Activated B cell treated with CpG ODN at 0.5 μM for 24 hours (primary cell): Measurements from ENCODE around the gene BTBD16. TPM values are rescaled to one million over a fixed set of nuclear protein-coding genes. Genes with fewer than 3 reads are reported as not detected.

Experiments
- ATAC-seq: fragments of 200-7000 bp; cut with Tn5 transposase; one replicate; pipeline ENCODE4 v1.10.0; 2021; ENCODE audit warnings: low read depth, mild to moderate bottlenecking, moderate library complexity
- CTCF ChIA-PET: fragments of 350-600 bp; sonication (Branson Sonifier 250); formaldehyde crosslinking; loops from one replicate; lab custom pipeline; 2021; ENCODE audit warnings: antibody characterized with exemption; lab: Charles Lee
- POLR2A ChIA-PET: fragments of 350-600 bp; sonication (Branson Sonifier 250); formaldehyde crosslinking; loops from one replicate; lab custom pipeline; 2021; ENCODE audit warnings: antibody characterized with exemption; lab: Charles Lee
- DNase-seq: peaks from one replicate; pipeline ENCODE4 v3.0.0; 2022
- H3K27ac Mint-ChIP-seq: one replicate; pipeline ENCODE4 v1.8.0; 2020; ENCODE audit warnings: mixed read lengths
- H3K27me3 Mint-ChIP-seq: one replicate; pipeline ENCODE4 v1.8.0; 2021; ENCODE audit warnings: mixed read lengths
- H3K36me3 Mint-ChIP-seq: one replicate; pipeline ENCODE4 v1.8.0; 2021; ENCODE audit warnings: low read depth, mixed read lengths
- H3K4me1 Mint-ChIP-seq: one replicate; pipeline ENCODE4 v1.8.0; 2021; ENCODE audit warnings: mixed read lengths
- H3K4me3 Mint-ChIP-seq: one replicate; pipeline ENCODE4 v1.8.0; 2020; ENCODE audit warnings: mild to moderate bottlenecking, mixed read lengths
- H3K9me3 Mint-ChIP-seq: one replicate; pipeline ENCODE4 v1.8.0; 2020; ENCODE audit warnings: mixed read lengths
- CTCF ChIP-seq: fragments of 200-600 bp; IDR thresholded peaks from one replicate; pipeline ENCODE4 v1.8.0; 2022; ENCODE audit warnings: antibody characterized with exemption, mild to moderate bottlenecking
- intact Hi-C: fragments of 100-400 bp; cut with micrococcal nuclease; formaldehyde crosslinking; loops from one replicate; pipeline ENCODE4 v1.15.1; 2024
- total RNA-seq: library from RNA; stranded (reverse); gene quantifications from 2 replicates; pipeline ENCODE4 v1.2.3, GENCODE V29; 2022

BTBD16 gene
- total RNA-seq, 1 donor from 2014 or later: not detected

DNA sequence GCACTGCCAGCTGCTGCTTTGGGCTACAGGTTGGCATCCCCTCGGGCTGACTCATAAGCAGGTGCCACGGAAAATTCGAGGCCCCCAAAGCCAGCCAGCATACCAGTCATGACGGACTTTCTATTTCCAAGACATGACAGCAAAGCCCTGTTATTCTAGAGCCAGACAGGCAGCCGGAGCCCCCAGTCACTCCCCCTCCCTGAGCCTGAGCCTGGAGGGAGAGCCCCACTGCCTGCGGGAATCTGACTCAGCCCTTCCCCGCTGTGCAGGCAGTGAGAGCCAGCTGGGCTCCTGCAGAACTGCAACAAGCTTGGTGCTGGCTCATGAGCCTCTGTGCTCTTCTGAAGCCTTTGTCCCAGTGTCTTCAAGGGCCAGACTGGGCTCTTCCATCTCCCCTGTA, 15.8 kb downstream of the BTBD16 start:
- CTCF ChIA-PET: no interaction called here
- ATAC-seq (no peak), DNase-seq (no peak)
- Mint-ChIP-seq H3K36me3 (no peaks in the 10 kb centered on the region), H3K4me3 (no peak overlapping the region), H3K27ac (no peak overlapping the region), H3K27me3 (peaks cover 14% of the 10 kb centered on the region), H3K4me1 (no peaks in the 10 kb centered on the region), H3K9me3 (no peaks in the 10 kb centered on the region)
- POLR2A ChIA-PET: no interaction called here
- no peak for TF ChIP-seq CTCF
- intact Hi-C loops: no loop called here

GRCh38 chr10:122287570-122287969, 16.5 kb downstream of the BTBD16 start:
- Mint-ChIP-seq H3K4me1 (no peaks in the 10 kb centered on the region), H3K27ac (no peak overlapping the region)

DNA sequence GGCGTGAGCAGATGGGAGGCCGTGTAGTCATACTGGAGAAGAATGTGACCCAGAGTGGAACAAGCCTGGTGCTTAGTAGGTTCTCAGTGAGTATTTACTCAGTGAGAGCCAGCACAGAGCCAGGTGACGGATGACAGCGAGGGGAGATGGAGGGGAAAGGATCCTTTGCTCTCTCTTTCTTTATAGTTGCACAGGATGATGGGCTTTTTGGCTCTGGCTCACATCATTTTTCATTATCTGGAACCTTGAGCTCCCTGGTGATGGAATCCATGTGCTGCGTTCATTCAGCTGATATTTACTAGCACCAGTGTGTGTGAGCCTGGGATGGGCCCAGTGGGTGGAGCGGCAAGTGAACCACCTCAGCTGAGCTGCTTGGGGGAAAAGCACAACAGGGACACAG, 17.2 kb downstream of the BTBD16 start:
- no peak for TF ChIP-seq CTCF
- POLR2A ChIA-PET: no interaction called here
- Mint-ChIP-seq H3K4me3 (no peak overlapping the region), H3K9me3 (no peaks in the 10 kb centered on the region), H3K36me3 (no peaks in the 10 kb centered on the region), H3K4me1 (no peaks in the 10 kb centered on the region), H3K27me3 (peaks cover 7% of the 10 kb centered on the region), H3K27ac (no peak overlapping the region)
- no peak for DNase-seq
- ATAC-seq: no peak
- intact Hi-C loops: no loop called here
- CTCF ChIA-PET: no interaction called here

More at GRCh38 chr10:122287570-122287969, 16.5 kb downstream of the BTBD16 start:
- TF ChIP-seq CTCF: no peak
- no peak for ATAC-seq
- CTCF ChIA-PET: no interaction called here
- H3K4me3 Mint-ChIP-seq: no peak overlapping the region
- intact Hi-C loops: no loop called here
- H3K36me3 Mint-ChIP-seq: no peaks in the 10 kb centered on the region
- H3K9me3 Mint-ChIP-seq: no peaks in the 10 kb centered on the region
- POLR2A ChIA-PET: no interaction called here
- H3K27me3 Mint-ChIP-seq: peaks cover 8% of the 10 kb centered on the region
- DNase-seq: no peak

DNA sequence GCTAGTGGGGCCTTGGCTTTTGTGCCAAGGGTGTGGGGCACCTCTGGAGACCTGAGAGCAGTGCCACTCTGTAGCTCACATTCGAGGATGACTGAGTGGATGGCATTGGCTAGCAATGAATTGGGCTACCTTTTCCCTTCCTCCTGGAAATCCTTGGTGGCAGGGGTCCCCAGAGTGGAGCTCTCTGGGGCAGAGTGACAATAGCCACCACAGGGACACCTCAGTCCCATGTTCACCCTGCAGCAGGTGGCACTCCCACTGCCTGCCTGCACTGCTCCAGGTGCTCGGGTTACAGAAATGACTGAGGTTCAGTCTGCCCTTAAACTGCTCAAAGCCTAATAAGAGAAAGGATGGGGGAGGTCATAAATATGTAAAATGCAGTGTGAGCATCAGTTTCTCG, 17.8 kb downstream of the BTBD16 start:
- ATAC-seq (no peak), DNase-seq (no peak)
- no peaks in the 10 kb centered on the region for H3K9me3 Mint-ChIP-seq
- H3K4me1 Mint-ChIP-seq: no peaks in the 10 kb centered on the region
- TF ChIP-seq CTCF: no peak
- intact Hi-C loops: no loop called here
- ChIA-PET POLR2A (no interaction called here), CTCF (no interaction called here)
- H3K36me3 Mint-ChIP-seq: no peaks in the 10 kb centered on the region
- peaks cover 7% of the 10 kb centered on the region for H3K27me3 Mint-ChIP-seq
- H3K27ac Mint-ChIP-seq: no peak overlapping the region
- H3K4me3 Mint-ChIP-seq: no peak overlapping the region

DNA sequence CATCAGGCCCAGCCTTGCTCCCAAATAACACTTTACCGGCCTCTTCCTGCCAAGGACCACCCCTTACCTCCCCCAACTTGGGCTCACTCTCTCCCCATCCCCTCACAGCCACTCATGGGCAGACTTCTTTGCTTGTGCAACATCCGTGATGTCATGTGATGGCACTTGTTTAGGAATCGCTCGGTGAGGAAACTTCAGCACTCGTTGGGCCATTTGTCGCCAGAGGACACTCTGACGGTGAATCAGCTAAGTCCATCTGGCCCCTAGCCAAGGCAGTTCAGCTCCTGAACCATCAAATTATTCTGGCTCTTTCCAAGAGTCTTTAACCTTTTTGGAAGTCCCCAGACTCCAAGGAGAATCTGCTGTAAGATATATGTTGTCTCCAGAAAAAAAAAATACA, 19.2 kb downstream of the BTBD16 start:
- no peak overlapping the region for H3K27ac Mint-ChIP-seq
- POLR2A ChIA-PET: no interaction called here
- CTCF ChIA-PET: interaction anchor here (1.0 kb wide), 1 partner anchor 275 kb away, joined by 3 read pairs; no protein-coding TSS in a partner anchor
- H3K4me1 Mint-ChIP-seq: no peaks in the 10 kb centered on the region
- no peak for TF ChIP-seq CTCF
- H3K36me3 Mint-ChIP-seq: no peaks in the 10 kb centered on the region
- no peak for ATAC-seq
- peaks cover 7% of the 10 kb centered on the region for H3K27me3 Mint-ChIP-seq
- no peak for DNase-seq
- intact Hi-C loops: no loop called here
- H3K4me3 Mint-ChIP-seq: no peak overlapping the region
- H3K9me3 Mint-ChIP-seq: no peaks in the 10 kb centered on the region
